Lower lobe of right lung (tissue), 2 donors: ENCODE measurements around the gene SFTPB. TPM values are rescaled to one million over a fixed set of nuclear protein-coding genes. Genes with fewer than 3 reads are reported as not detected.

Source experiments
- ATAC-seq, 2 donors: fragments of 200-7000 bp; cut with Tn5 transposase; one replicate each; pipeline ENCODE4 v1.9.1; 2020 to 2022; ENCODE audit warnings: mild to moderate bottlenecking in 2 of 2, moderate library complexity in 2 of 2
- DNase-seq: peaks from one replicate; pipeline ENCODE4 v3.0.0-alpha.2; 2020
- H3K27ac ChIP-seq: fragments of 200-600 bp; one replicate; pipeline ENCODE4 v1.8.0; 2022
- H3K27me3 ChIP-seq: fragments of 200-600 bp; one replicate; pipeline ENCODE4 v1.8.0; 2022; ENCODE audit warnings: low read depth
- H3K36me3 ChIP-seq: fragments of 200-600 bp; one replicate; pipeline ENCODE4 v1.8.0; 2022; ENCODE audit warnings: mild to moderate bottlenecking
- H3K4me1 ChIP-seq: fragments of 200-600 bp; one replicate; pipeline ENCODE4 v1.8.0; 2022
- H3K4me3 ChIP-seq: fragments of 200-600 bp; one replicate; pipeline ENCODE4 v1.8.0; 2022; ENCODE audit warnings: mild to moderate bottlenecking
- H3K9me3 ChIP-seq: fragments of 200-600 bp; one replicate; pipeline ENCODE4 v1.8.0; 2022
- CTCF ChIP-seq: fragments of 200-600 bp; IDR thresholded peaks from one replicate; pipeline ENCODE4 v1.8.0; 2022; ENCODE audit warnings: antibody characterized with exemption, mild to moderate bottlenecking
- intact Hi-C: fragments of 100-400 bp; cut with DNase I; formaldehyde crosslinking; loops from one replicate; pipeline ENCODE4 v1.11.0; 2022
- total RNA-seq: library from RNA; stranded (reverse); fragmentation: NEBNext Ultra II Directional; extraction: Animal tissue kit (Norgen Biotek cat#: 25700); gene quantifications from one replicate; pipeline ENCODE4 v1.2.1, GENCODE V29; 2021
- donor health status: DM: no; HTN: yes; CAD: no; lungs with severe emphysema.

SFTPB gene
- total RNA-seq, 1 donor from 2014 or later, result 12,584 TPM

- no peak for TF ChIP-seq CTCF
- Histone ChIP-seq H3K27me3 (no peaks in the 10 kb centered on the region), H3K4me3 (no peak overlapping the region), H3K9me3 (no peaks in the 10 kb centered on the region), H3K4me1 (peaks cover 36% of the 10 kb centered on the region), H3K27ac (no peak overlapping the region), H3K36me3 (no peaks in the 10 kb centered on the region)
- DNase-seq (no peak), ATAC-seq (no peak)
- intact Hi-C loops, result no loop called here
These were observed 34.2 kb upstream of the SFTPB start for GRCh38 chr2:85702172-85702571.

- no peak overlapping the region for H3K4me3 ChIP-seq
- ATAC-seq, result no peak
- H3K9me3 ChIP-seq, result no peaks in the 10 kb centered on the region
- TF ChIP-seq CTCF, result no peak
- no peak for DNase-seq
- H3K4me1 ChIP-seq, result peaks cover 7% of the 10 kb centered on the region
- intact Hi-C loops, result no loop called here
- H3K27me3 ChIP-seq, result no peaks in the 10 kb centered on the region
- no peak overlapping the region for H3K27ac ChIP-seq
- H3K36me3 ChIP-seq, result no peaks in the 10 kb centered on the region
These were observed 31.3 kb upstream of the SFTPB start for GRCh38 chr2:85699325-85699724.

- TF ChIP-seq CTCF, result no peak
- H3K27me3 ChIP-seq, result no peaks in the 10 kb centered on the region
- no peak overlapping the region for H3K27ac ChIP-seq
- no peak overlapping the region for H3K4me3 ChIP-seq
- no peaks in the 10 kb centered on the region for H3K36me3 ChIP-seq
- peaks cover 3% of the 10 kb centered on the region for H3K4me1 ChIP-seq
- DNase-seq (no peak), ATAC-seq (peak in 1 of 2 donors; percentile 22)
- intact Hi-C loops, result no loop called here
- H3K9me3 ChIP-seq, result no peaks in the 10 kb centered on the region
These were observed 30.9 kb upstream of the SFTPB start for GRCh38 chr2:85698880-85699254.

GRCh38 chr2:85698184-85698879 is 30.3 kb upstream of the SFTPB start:
- Histone ChIP-seq H3K36me3 (no peaks in the 10 kb centered on the region), H3K4me1 (no peaks in the 10 kb centered on the region), H3K4me3 (no peak overlapping the region), H3K9me3 (no peaks in the 10 kb centered on the region), H3K27ac (peak overlapping the region; percentile 26), H3K27me3 (no peaks in the 10 kb centered on the region)
- no peak for DNase-seq
- no peak for TF ChIP-seq CTCF
- no peak for ATAC-seq
- intact Hi-C loops, result no loop called here

- ATAC-seq (no peak), DNase-seq (no peak)
- H3K4me3 ChIP-seq, result no peak overlapping the region
- peak overlapping the region; percentile 26 for H3K27ac ChIP-seq
- H3K27me3 ChIP-seq, result no peaks in the 10 kb centered on the region
- intact Hi-C loops, result no loop called here
- no peaks in the 10 kb centered on the region for H3K4me1 ChIP-seq
- no peaks in the 10 kb centered on the region for H3K36me3 ChIP-seq
- H3K9me3 ChIP-seq, result no peaks in the 10 kb centered on the region
- TF ChIP-seq CTCF, result no peak
These were observed 29.7 kb upstream of the SFTPB start for GRCh38 chr2:85697716-85698115.
